ENCODE data around the gene PPP1R14B. TPM values are rescaled to one million over a fixed set of nuclear protein-coding genes. Genes with fewer than 3 reads are reported as not detected.

PPP1R14B gene
- total and polyA plus RNA-seq, 2 of the 13 experiments (the other 11 are each of a cell fraction or from before 2014, with no cell fraction given), result 110 to 148 TPM

DNA sequence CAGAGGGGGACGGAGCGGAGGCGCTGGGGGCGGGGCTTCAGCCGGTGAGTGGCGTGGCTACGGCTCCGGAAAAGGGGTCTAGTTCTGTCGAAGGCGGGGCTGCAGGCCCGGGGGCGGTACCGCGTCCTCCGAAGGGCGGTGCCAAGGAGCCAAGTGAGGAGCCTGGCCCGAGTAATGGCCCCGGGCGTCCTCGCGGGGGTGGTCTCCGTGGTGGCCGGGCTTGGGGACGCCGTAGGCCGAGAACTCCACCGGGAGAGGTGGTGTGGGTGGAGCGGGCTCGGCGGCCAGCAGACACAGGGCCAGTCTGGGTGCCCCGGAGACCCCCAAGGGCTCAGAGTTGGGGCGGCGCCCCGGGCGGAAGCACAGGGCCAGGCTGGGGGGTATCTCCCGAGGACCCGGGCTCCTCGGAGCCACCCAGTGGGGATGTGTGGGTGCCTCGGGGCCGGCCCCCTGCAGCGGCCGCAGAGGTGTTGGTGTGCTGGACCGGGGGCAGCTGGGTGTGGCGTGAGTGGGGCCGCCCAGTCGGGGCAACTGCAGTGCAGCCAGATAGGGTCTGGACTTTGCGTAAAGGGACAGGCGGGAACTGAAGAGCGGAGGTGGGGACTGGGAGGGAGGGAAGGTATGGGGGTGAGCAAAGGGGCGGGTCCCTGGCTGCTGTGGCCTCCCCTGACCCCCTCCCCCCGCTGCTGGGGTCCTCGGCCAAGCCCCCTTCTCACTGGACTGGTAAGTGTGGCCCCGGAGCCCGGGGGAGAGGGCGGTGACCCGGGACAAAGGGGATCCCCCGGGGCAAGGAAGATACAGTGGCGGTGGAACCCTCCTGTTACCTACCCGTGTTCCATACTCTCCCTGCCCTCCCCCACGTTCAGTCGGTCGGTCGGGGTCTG, 5.0 kb downstream of the PPP1R14B start (continued):
- TF ChIP-seq, protein P1, sequence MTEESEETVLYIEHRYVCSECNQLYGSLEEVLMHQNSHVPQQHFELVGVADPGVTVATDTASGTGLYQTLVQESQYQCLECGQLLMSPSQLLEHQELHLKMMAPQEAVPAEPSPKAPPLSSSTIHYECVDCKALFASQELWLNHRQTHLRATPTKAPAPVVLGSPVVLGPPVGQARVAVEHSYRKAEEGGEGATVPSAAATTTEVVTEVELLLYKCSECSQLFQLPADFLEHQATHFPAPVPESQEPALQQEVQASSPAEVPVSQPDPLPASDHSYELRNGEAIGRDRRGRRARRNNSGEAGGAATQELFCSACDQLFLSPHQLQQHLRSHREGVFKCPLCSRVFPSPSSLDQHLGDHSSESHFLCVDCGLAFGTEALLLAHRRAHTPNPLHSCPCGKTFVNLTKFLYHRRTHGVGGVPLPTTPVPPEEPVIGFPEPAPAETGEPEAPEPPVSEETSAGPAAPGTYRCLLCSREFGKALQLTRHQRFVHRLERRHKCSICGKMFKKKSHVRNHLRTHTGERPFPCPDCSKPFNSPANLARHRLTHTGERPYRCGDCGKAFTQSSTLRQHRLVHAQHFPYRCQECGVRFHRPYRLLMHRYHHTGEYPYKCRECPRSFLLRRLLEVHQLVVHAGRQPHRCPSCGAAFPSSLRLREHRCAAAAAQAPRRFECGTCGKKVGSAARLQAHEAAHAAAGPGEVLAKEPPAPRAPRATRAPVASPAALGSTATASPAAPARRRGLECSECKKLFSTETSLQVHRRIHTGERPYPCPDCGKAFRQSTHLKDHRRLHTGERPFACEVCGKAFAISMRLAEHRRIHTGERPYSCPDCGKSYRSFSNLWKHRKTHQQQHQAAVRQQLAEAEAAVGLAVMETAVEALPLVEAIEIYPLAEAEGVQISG (CRISPR knock-in tag; IDR thresholded peaks at IDR 0.05), result no peak
- 0 out of 2 replicates have a peak, but pooled peaks have one; percentile 15 for TF ChIP-seq ARHGAP35 (CRISPR knock-in tag; IDR thresholded peaks at IDR 0.05; ENCODE audit: borderline replicate concordance)
- TF ChIP-seq XRCC5 (optimal IDR thresholded peaks at IDR 0.05; ENCODE audit: low read length), result no peak
- TF ChIP-seq IKZF1 (IDR thresholded peaks at IDR 0.05), result no peak
- peak; percentile 58; the same call in 1 of the 2 replicates for TF ChIP-seq SIN3A (IDR thresholded peaks at IDR 0.05; ENCODE audit: borderline replicate concordance, low read depth, low read length)
- TF ChIP-seq YY1 (IDR thresholded peaks at IDR 0.05; ENCODE audit: insufficient read depth, insufficient replicate concordance, low read depth, low read length), result peak; percentile 88
- TF ChIP-seq SALL2 (CRISPR knock-in tag; IDR thresholded peaks at IDR 0.05), result 0 out of 2 replicates have a peak, but pooled peaks have one; percentile 9
- TF ChIP-seq SP4 (CRISPR knock-in tag; IDR thresholded peaks at IDR 0.05), result peak; percentile 55
- TF ChIP-seq, protein P2, sequence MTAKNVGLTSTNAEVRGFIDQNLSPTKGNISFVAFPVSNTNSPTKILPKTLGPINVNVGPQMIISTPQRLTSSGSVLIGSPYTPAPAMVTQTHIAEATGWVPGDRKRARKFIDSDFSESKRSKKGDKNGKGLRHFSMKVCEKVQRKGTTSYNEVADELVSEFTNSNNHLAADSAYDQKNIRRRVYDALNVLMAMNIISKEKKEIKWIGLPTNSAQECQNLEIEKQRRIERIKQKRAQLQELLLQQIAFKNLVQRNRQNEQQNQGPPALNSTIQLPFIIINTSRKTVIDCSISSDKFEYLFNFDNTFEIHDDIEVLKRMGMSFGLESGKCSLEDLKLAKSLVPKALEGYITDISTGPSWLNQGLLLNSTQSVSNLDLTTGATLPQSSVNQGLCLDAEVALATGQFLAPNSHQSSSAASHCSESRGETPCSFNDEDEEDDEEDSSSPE (CRISPR knock-in tag; IDR thresholded peaks at IDR 0.05), result peak; percentile 44; the same call in 1 of the 2 replicates
- no peak for TF ChIP-seq ZNF33A (CRISPR knock-in tag; IDR thresholded peaks at IDR 0.05; ENCODE audit: borderline replicate concordance)
- 0 out of 2 replicates have a peak, but pooled peaks have one; percentile 65 for TF ChIP-seq ZSCAN12 (CRISPR knock-in tag; IDR thresholded peaks at IDR 0.05)
- no peak for TF ChIP-seq TCF12 (IDR thresholded peaks at IDR 0.05)
- peak; percentile 75; the same call in 1 of the 2 replicates for TF ChIP-seq TCF12 (CRISPR knock-in tag; IDR thresholded peaks at IDR 0.05)
- TF ChIP-seq SRSF4 (IDR thresholded peaks at IDR 0.05; ENCODE audit: low read depth, low read length, poor library complexity, severe bottlenecking), result no peak
- TF ChIP-seq HIC2 (CRISPR knock-in tag; IDR thresholded peaks at IDR 0.05; ENCODE audit: low read depth), result no peak
- TF ChIP-seq KDM3A (CRISPR knock-in tag; IDR thresholded peaks at IDR 0.05; ENCODE audit: low read depth), result peak; percentile 43; the same call in 1 of the 2 replicates
- TF ChIP-seq MXD3 (CRISPR knock-in tag; IDR thresholded peaks at IDR 0.05), result no peak; the same call in 1 of the 2 replicates
- 0 out of 2 replicates have a peak, but pooled peaks have one; percentile 17 for TF ChIP-seq ZNF510 (CRISPR knock-in tag; IDR thresholded peaks at IDR 0.05; ENCODE audit: low read depth)
- no peak for TF ChIP-seq FOXJ3 (CRISPR knock-in tag; IDR thresholded peaks at IDR 0.05; ENCODE audit: borderline replicate concordance)
- TF ChIP-seq ZC3H13 (CRISPR knock-in tag; IDR thresholded peaks at IDR 0.05), result 0 out of 2 replicates have a peak, but pooled peaks have one; percentile 51
- TF ChIP-seq NFATC3 (CRISPR knock-in tag; IDR thresholded peaks at IDR 0.05), result 0 out of 2 replicates have a peak, but pooled peaks have one; percentile 47
- TF ChIP-seq CREM (IDR thresholded peaks at IDR 0.05), result no peak
- TF ChIP-seq CREM (CRISPR knock-in tag; IDR thresholded peaks at IDR 0.05), result no peak
- no peak; the same call in 1 of the 2 replicates for TF ChIP-seq ETV6 (CRISPR knock-in tag; conservative IDR thresholded peaks at IDR 0.05)

Data from HepG2 (cell line).